Activated CD4-positive, alpha-beta memory T cell treated with anti-CD3 and anti-CD28 coated beads for 36 hours (primary cell): ENCODE measurements around the gene L1TD1. TPM values are rescaled to one million over a fixed set of nuclear protein-coding genes. Genes with fewer than 3 reads are reported as not detected.
"Not testable (repeated sequence)": the region's sequence is repeated elsewhere in the genome, so short reads cannot be mapped to it uniquely, and the experiment has no call there.

Experiments used
- CTCF ChIA-PET: fragments of 350-600 bp; sonication (Branson Sonifier 250); formaldehyde crosslinking; loops from one replicate; lab custom pipeline; 2021; ENCODE audit warnings: antibody characterized with exemption, inconsistent platforms; lab: Charles Lee
- POLR2A ChIA-PET: fragments of 350-600 bp; sonication (Branson Sonifier 250); formaldehyde crosslinking; loops from one replicate; lab custom pipeline; 2021; ENCODE audit warnings: antibody characterized with exemption; lab: Charles Lee
- DNase-seq: peaks from one replicate; pipeline ENCODE4 v3.0.0-alpha.2; 2020
- H3K27ac Mint-ChIP-seq: one replicate; pipeline ENCODE4 v1.8.0; 2021; ENCODE audit warnings: mixed read lengths
- H3K27me3 Mint-ChIP-seq: one replicate; pipeline ENCODE4 v1.8.0; 2021; ENCODE audit warnings: mixed read lengths
- H3K36me3 Mint-ChIP-seq: one replicate; pipeline ENCODE4 v1.8.0; 2021; ENCODE audit warnings: mixed read lengths
- H3K4me1 Mint-ChIP-seq: one replicate; pipeline ENCODE4 v1.8.0; 2021; ENCODE audit warnings: low read depth, mixed read lengths
- H3K4me3 Mint-ChIP-seq: one replicate; pipeline ENCODE4 v1.8.0; 2021; ENCODE audit warnings: mild to moderate bottlenecking, mixed read lengths
- H3K9me3 Mint-ChIP-seq: one replicate; pipeline ENCODE4 v1.8.0; 2021; ENCODE audit warnings: mixed read lengths
- intact Hi-C: fragments of 100-400 bp; cut with micrococcal nuclease; formaldehyde crosslinking; loops from one replicate; pipeline ENCODE4 v1.15.1; 2023
- total RNA-seq, 2 experiments: library from RNA; stranded (reverse); gene quantifications; one replicate each; pipeline ENCODE4 v1.2.3, GENCODE V29; 2021

The L1TD1 gene
- total RNA-seq, 2 experiments from 2014 or later: not detected

GRCh38 chr1:62208087-62208486 lies 13.4 kb downstream of the L1TD1 start:
- POLR2A ChIA-PET: no interaction called here

GRCh38 chr1:62208970-62209369 lies 14.3 kb downstream of the L1TD1 start:
- Mint-ChIP-seq H3K9me3 (peaks cover 21% of the 10 kb centered on the region), H3K4me3 (no peak overlapping the region), H3K4me1 (no peaks in the 10 kb centered on the region), H3K27me3 (peaks cover 3% of the 10 kb centered on the region), H3K36me3 (peaks cover 4% of the 10 kb centered on the region), H3K27ac (no peak overlapping the region)
- intact Hi-C loops: no loop called here
- DNase-seq: no peak
- ChIA-PET POLR2A (no interaction called here), CTCF (no interaction called here)

More at GRCh38 chr1:62208087-62208486, 13.4 kb downstream of the L1TD1 start:
- Mint-ChIP-seq H3K27ac (no peak overlapping the region), H3K4me3 (no peak overlapping the region), H3K4me1 (no peaks in the 10 kb centered on the region), H3K36me3 (peaks cover 4% of the 10 kb centered on the region), H3K27me3 (peaks cover 3% of the 10 kb centered on the region), H3K9me3 (peaks cover 21% of the 10 kb centered on the region)
- intact Hi-C loops: no loop called here
- CTCF ChIA-PET: no interaction called here
- DNase-seq: no peak

- Mint-ChIP-seq H3K4me1 (no peaks in the 10 kb centered on the region), H3K9me3 (peaks cover 21% of the 10 kb centered on the region), H3K27ac (no peak overlapping the region), H3K27me3 (peaks cover 3% of the 10 kb centered on the region), H3K36me3 (peaks cover 4% of the 10 kb centered on the region), H3K4me3 (no peak overlapping the region)
- no peak for DNase-seq
- intact Hi-C loops: no loop called here
- POLR2A ChIA-PET: no interaction called here
- CTCF ChIA-PET: no interaction called here
Measured at GRCh38 chr1:62209931-62210595, 15.4 kb downstream of the L1TD1 start.

- H3K27ac Mint-ChIP-seq: no peak overlapping the region
- peaks cover 3% of the 10 kb centered on the region for H3K27me3 Mint-ChIP-seq
- intact Hi-C loops: no loop called here
- H3K4me1 Mint-ChIP-seq: no peaks in the 10 kb centered on the region
- POLR2A ChIA-PET: no interaction called here
- CTCF ChIA-PET: no interaction called here
- H3K9me3 Mint-ChIP-seq: peaks cover 21% of the 10 kb centered on the region
- peaks cover 4% of the 10 kb centered on the region for H3K36me3 Mint-ChIP-seq
- H3K4me3 Mint-ChIP-seq: no peak overlapping the region
- DNase-seq: no peak
Measured at GRCh38 chr1:62210960-62211359, 16.3 kb downstream of the L1TD1 start.

GRCh38 chr1:62212411-62212810 lies 17.8 kb downstream of the L1TD1 start:
- Mint-ChIP-seq H3K4me3 (no peak overlapping the region), H3K27ac (no peak overlapping the region), H3K36me3 (peaks cover 4% of the 10 kb centered on the region), H3K27me3 (no peaks in the 10 kb centered on the region), H3K9me3 (peaks cover 21% of the 10 kb centered on the region), H3K4me1 (no peaks in the 10 kb centered on the region)
- intact Hi-C loops: no loop called here
- DNase-seq: no peak
- POLR2A ChIA-PET: no interaction called here
- CTCF ChIA-PET: no interaction called here

- Mint-ChIP-seq H3K27me3 (no peaks in the 10 kb centered on the region), H3K36me3 (peaks cover 4% of the 10 kb centered on the region)
- POLR2A ChIA-PET: no interaction called here
Measured at GRCh38 chr1:62213075-62213914, 18.6 kb downstream of the L1TD1 start.

GRCh38 chr1:62218604-62219003 lies 24.0 kb downstream of the L1TD1 start:
- ChIA-PET CTCF (no interaction called here), POLR2A (no interaction called here)
- Mint-ChIP-seq H3K4me3 (no peak overlapping the region), H3K27ac (no peak overlapping the region), H3K36me3 (no peaks in the 10 kb centered on the region), H3K9me3 (no peaks in the 10 kb centered on the region), H3K27me3 (no peaks in the 10 kb centered on the region), H3K4me1 (no peaks in the 10 kb centered on the region)
- intact Hi-C loops: no loop called here
- no peak for DNase-seq

More at GRCh38 chr1:62213075-62213914, 18.6 kb downstream of the L1TD1 start:
- Mint-ChIP-seq H3K4me3 (no peak overlapping the region), H3K9me3 (peaks cover 21% of the 10 kb centered on the region), H3K27ac (no peak overlapping the region), H3K4me1 (no peaks in the 10 kb centered on the region)
- intact Hi-C loops: no loop called here
- no peak for DNase-seq
- CTCF ChIA-PET: no interaction called here

- POLR2A ChIA-PET, H3K4me3 Mint-ChIP-seq, DNase-seq, H3K36me3 Mint-ChIP-seq, intact Hi-C loops, H3K27ac Mint-ChIP-seq, H3K27me3 Mint-ChIP-seq, H3K4me1 Mint-ChIP-seq, H3K9me3 Mint-ChIP-seq: not testable (repeated sequence)
- CTCF ChIA-PET: interaction anchor here (1.3 kb wide), 1 partner anchor 89 kb away, joined by 3 read pairs; no protein-coding TSS in a partner anchor
Measured at GRCh38 chr1:62220456-62220855, 25.8 kb downstream of the L1TD1 start.

GRCh38 chr1:62221171-62221570 lies 26.5 kb downstream of the L1TD1 start:
- Mint-ChIP-seq H3K36me3 (no peaks in the 10 kb centered on the region), H3K4me3 (no peak overlapping the region), H3K27me3 (no peaks in the 10 kb centered on the region), H3K9me3 (no peaks in the 10 kb centered on the region), H3K27ac (no peak overlapping the region), H3K4me1 (no peaks in the 10 kb centered on the region)
- intact Hi-C loops: no loop called here
- DNase-seq: no peak
- POLR2A ChIA-PET: no interaction called here
- CTCF ChIA-PET: interaction anchor here (1.3 kb wide), 1 partner anchor 90 kb away, joined by 3 read pairs; no protein-coding TSS in a partner anchor

GRCh38 chr1:62222321-62222720 lies 27.7 kb downstream of the L1TD1 start:
- no peaks in the 10 kb centered on the region for H3K27me3 Mint-ChIP-seq
- H3K4me1 Mint-ChIP-seq: no peaks in the 10 kb centered on the region
- no peak for DNase-seq
- ChIA-PET CTCF (no interaction called here), POLR2A (no interaction called here)
- H3K36me3 Mint-ChIP-seq: no peaks in the 10 kb centered on the region
- H3K27ac Mint-ChIP-seq: no peak overlapping the region
- no peak overlapping the region for H3K4me3 Mint-ChIP-seq
- H3K9me3 Mint-ChIP-seq: no peaks in the 10 kb centered on the region
- intact Hi-C loops: no loop called here

- POLR2A ChIA-PET: no interaction called here
- no peak overlapping the region for H3K27ac Mint-ChIP-seq
Measured at GRCh38 chr1:62224182-62224581, 29.5 kb downstream of the L1TD1 start.

GRCh38 chr1:62227496-62227895 lies 32.8 kb downstream of the L1TD1 start:
- H3K27ac Mint-ChIP-seq: no peak overlapping the region
- H3K9me3 Mint-ChIP-seq: no peaks in the 10 kb centered on the region
- CTCF ChIA-PET: no interaction called here
- H3K36me3 Mint-ChIP-seq: no peaks in the 10 kb centered on the region
- H3K4me1 Mint-ChIP-seq: no peaks in the 10 kb centered on the region
- peaks cover 2% of the 10 kb centered on the region for H3K27me3 Mint-ChIP-seq
- no peak for DNase-seq
- H3K4me3 Mint-ChIP-seq: no peak overlapping the region
- intact Hi-C loops: no loop called here
- POLR2A ChIA-PET: no interaction called here

More at GRCh38 chr1:62224182-62224581, 29.5 kb downstream of the L1TD1 start:
- Mint-ChIP-seq H3K9me3 (no peaks in the 10 kb centered on the region), H3K4me3 (no peak overlapping the region), H3K36me3 (no peaks in the 10 kb centered on the region), H3K4me1 (no peaks in the 10 kb centered on the region), H3K27me3 (no peaks in the 10 kb centered on the region)
- CTCF ChIA-PET: no interaction called here
- DNase-seq: no peak
- intact Hi-C loops: no loop called here
